NB4 (cell line): ENCODE data around the gene VAMP2.

ENCODE experiments used
- DNase-seq: peaks from one replicate; pipeline ENCODE4 v3.0.0; 2010; ENCODE audit warnings: low read depth
- H3K4me3 ChIP-seq: one replicate; pipeline ENCODE4 v1.5.1; 2011; ENCODE audit warnings: mild to moderate bottlenecking, low read depth, low read length, moderate library complexity
- MYC ChIP-seq: IDR thresholded peaks from 2 replicates; pipeline ENCODE4 v1.6.1; 2011; ENCODE audit warnings: low read depth, low read length
- POLR2A ChIP-seq: IDR thresholded peaks from 2 replicates; pipeline ENCODE4 v1.6.1; 2011; ENCODE audit warnings: mild to moderate bottlenecking; ENCODE audit not compliant: insufficient read length; ENCODE audit errors: extremely low read depth
- TF ChIP-seq, protein P1 (sequence below): IDR thresholded peaks from one replicate; pipeline ENCODE4 v1.5.1; 2012; ENCODE audit warnings: low read depth, low read length
- TF ChIP-seq, protein P2 (sequence below): IDR thresholded peaks from 2 replicates; pipeline ENCODE4 v1.6.1; 2011; ENCODE audit warnings: low read depth, low read length

VAMP2 gene

DNA sequence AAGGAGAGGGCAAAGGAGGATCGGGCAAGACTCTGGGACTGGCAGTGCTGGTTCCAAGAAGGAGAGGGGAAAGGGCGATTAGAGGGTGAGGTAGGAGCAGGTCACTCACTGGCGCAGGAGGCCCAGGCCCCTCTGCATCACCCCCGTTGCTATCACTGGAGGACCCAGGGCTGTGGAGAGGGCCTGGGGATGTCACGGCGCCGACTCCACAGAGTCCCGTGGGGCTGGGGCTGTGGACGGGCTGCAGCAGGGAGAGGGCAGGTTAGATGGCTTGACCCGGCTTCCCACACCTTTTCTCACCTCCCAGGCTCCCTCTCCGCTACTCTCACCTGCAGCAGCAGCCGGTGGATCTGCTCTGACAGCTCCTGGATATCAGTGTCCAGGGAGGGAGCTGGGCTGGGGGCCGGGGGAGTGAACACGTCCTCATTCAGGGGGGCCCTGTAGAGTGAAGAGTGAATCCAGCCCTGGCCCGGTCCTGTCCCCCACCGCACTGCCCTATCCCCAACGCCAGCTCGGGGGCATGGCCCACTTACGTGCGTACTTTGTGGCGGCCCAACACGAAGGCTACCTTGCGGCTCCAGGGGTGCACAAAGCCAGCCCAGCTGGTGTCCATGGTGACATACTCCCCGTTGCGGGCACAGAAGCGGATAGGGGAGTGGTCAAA is 15.5 kb downstream of the VAMP2 start:
- H3K4me3 ChIP-seq, result no peak overlapping the region
- DNase-seq, result no peak
- TF ChIP-seq, protein P1, sequence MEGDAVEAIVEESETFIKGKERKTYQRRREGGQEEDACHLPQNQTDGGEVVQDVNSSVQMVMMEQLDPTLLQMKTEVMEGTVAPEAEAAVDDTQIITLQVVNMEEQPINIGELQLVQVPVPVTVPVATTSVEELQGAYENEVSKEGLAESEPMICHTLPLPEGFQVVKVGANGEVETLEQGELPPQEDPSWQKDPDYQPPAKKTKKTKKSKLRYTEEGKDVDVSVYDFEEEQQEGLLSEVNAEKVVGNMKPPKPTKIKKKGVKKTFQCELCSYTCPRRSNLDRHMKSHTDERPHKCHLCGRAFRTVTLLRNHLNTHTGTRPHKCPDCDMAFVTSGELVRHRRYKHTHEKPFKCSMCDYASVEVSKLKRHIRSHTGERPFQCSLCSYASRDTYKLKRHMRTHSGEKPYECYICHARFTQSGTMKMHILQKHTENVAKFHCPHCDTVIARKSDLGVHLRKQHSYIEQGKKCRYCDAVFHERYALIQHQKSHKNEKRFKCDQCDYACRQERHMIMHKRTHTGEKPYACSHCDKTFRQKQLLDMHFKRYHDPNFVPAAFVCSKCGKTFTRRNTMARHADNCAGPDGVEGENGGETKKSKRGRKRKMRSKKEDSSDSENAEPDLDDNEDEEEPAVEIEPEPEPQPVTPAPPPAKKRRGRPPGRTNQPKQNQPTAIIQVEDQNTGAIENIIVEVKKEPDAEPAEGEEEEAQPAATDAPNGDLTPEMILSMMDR, result no peak
- TF ChIP-seq, protein P2, sequence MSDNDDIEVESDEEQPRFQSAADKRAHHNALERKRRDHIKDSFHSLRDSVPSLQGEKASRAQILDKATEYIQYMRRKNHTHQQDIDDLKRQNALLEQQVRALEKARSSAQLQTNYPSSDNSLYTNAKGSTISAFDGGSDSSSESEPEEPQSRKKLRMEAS, result no peak
- TF ChIP-seq MYC (no peak), POLR2A (no peak)

DNA sequence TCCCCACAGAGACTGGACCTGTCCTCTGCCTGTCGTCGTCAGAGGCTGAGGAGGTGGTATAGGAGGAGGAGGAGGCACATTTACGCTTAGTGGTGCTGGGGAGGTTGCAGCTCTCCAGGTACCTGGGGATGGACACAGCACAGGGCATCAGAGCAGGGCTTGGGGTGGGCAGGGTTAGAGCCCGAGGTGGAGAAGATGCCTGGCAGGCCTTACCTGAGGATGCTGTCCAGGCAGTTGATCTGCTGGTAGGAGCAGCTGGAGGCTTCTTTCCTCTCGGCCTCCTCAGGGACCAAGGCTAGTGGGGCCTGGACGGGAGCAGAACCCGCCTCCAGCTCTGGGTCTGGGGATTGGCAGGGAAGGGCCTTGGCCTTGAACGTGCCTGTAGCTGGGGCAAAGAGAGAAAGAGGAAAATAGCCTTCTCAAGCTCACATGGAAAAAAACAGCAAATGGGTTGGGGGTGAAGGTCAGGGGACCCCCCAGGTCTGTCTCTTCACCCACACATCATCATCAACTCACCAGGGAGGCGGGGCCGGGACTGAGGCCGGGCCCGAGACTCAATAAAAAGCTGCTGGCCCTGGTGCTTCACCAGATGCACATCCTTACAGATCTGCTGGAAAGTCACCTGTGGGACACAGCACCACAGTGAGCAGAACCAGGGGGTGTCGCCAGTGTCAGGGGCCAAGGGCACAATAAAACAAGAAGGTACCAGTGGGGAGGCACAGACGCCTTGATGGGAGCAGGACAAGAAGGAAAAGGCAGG is 16.2 kb downstream of the VAMP2 start:
- TF ChIP-seq POLR2A (no peak), MYC (no peak)
- TF ChIP-seq, protein P2, result no peak
- TF ChIP-seq, protein P1, result no peak
- DNase-seq, result no peak
- no peak overlapping the region for H3K4me3 ChIP-seq

DNA sequence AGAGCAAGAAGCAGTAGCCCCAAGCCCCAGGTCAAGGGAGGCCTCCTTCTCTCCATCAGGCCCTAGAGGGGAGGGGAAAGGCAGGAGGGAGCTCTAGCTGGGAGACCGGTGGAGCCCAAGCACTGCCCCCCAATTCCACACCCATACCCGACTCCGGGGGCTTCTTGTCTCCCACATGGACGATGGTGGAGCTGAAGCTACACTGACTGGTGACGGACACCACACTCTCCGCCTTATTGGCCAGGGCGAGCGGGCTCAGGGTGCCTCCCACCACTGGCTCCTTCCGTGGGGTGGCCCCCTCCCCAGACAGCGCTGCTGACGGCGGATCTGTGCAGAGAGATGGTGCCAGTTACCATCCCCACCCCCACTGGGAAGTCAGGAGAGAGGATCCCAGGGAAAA is 16.9 kb downstream of the VAMP2 start:
- no peak for TF ChIP-seq POLR2A
- no peak for TF ChIP-seq MYC
- TF ChIP-seq, protein P1, result no peak
- TF ChIP-seq, protein P2, result no peak
- H3K4me3 ChIP-seq, result no peak overlapping the region
- DNase-seq, result no peak

DNA sequence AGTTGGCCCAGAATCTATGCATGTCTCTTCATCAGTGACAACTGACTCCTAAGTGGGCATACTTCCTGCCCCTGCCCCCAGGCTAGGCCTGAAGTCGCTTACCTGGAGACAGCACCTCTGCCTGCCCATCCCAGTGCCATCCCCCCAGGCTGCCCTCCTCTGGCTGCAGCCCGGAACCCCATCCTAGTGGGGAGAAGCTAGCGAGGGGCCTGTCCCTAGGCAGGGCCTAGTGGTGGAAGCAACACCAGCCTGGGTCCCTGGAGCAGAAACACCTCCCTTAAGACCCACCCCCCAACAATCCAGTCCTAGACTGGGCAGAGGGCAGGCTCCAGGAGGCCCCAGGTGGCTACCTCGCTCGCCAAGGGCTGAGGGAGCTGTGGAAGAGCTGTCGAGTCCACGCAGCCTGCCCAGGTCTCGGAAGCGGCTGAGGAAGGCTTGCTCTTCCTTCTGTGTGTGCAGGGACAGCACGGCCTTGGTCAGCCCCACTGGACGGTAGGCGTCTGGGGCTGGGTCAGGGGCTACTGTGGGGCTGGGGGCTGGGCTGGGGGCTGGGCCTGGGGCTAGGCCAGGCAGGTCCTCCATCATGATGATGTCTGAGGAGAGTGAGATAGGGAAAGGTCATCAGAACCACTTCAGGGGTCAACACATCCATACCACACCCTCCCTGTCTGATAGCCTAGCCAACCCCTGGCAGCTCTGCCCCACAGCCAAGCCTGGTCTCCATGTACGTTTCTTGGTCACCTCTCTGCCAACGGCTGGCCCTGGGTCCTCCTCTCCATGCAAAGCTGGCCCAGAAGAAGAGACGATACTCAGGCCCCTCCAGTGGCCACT is 18.1 kb downstream of the VAMP2 start:
- TF ChIP-seq MYC, result no peak
- TF ChIP-seq, protein P2, result no peak
- TF ChIP-seq, protein P1, result no peak
- no peak for TF ChIP-seq POLR2A
- no peak overlapping the region for H3K4me3 ChIP-seq
- DNase-seq, result no peak

DNA sequence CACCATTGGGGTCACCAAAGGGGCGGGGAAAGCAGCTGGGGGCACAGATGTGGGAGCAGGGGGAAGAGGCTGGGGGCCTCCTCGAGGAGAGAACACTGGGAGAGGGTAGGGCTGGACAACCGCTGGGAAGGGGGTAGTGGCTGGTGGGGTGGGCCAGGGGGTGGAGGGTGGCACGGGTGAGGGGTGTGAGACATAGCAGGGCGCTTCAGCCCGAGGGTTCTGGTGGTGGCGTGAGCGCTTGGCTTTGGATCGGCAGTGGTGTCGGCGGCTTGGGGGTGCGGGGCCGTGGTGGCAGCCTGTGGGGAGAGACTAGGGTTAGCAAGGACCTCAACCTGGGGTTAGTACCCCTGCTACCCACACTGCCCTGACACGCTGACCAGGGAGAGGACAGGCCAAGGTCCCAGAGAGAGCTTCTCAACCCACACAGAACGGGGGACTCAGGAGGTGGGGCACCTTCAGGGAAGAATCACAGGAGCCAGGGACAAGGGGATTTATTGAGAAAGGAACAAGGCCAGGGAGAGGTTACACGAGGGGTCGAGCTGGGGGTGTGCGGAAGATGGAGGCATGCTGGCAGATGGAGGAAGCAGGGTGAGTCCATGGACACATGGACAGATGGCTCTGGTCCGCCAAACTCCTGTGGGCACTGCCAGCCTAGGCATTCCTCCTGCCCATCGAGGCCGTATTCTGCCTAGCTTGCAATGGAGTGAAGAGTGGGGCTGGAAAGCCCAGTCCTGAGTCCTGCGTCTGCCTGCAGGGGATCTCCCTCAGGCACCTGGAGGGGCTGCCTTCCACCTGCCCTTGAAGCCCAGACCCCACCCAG is 19.0 kb downstream of the VAMP2 start:
- H3K4me3 ChIP-seq, result no peak overlapping the region
- DNase-seq, result no peak
- TF ChIP-seq, protein P2, result no peak
- no peak for TF ChIP-seq MYC
- TF ChIP-seq POLR2A, result no peak
